NCI-H69 (cell line): Measurements from ENCODE around the gene APOBEC3C.
"Not testable (repeated sequence)": the region's sequence is repeated elsewhere in the genome, so short reads cannot be mapped to it uniquely, and the experiment has no call there.

ENCODE experiments used
- DNase-seq: peaks from one replicate; lab custom pipeline; 2025; lab: John Stamatoyannopoulos, UW

Gene APOBEC3C

GRCh38 chr22:39020021-39020651, 6.1 kb downstream of the APOBEC3C start:
- DNase-seq, result not testable (repeated sequence)

DNA sequence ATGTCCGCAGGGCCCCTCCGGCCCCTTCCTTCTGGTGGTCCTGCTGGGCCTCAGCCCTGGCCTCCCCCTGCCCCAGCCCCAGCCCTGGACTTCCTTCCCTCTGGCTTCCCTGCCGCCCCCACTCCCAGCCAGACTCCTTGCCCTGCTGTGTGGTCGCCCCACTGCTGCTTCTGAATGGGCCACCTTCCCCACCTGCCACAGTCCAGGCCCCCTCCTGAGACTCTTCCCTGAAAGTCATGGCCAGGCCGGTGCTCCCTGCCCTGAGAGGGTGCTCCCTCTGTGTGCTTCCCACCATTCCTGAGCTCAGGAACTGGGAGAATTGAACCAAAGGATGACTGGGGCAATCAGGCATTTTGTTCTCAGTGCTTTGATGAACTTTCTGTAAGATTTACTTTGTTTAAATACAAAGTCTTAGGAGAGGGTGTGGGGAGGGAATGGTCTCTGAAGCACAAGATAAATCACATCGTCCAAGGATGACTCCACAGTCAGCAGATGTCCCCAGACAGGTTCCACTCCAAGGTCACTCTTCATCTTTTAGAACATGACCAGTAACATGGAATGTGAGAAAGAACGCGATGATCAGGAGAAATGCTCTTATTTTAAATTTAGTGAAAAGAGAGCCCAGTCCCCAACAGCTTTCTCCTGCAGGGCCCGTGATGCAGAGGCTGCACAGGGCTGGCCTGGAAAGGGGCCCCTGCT, 7.6 kb downstream of the APOBEC3C start:
- DNase-seq, result no peak

GRCh38 chr22:39024519-39025308, 10.7 kb downstream of the APOBEC3C start:
- no peak for DNase-seq

- DNase-seq, result no peak
These were observed 12.6 kb downstream of the APOBEC3C start for GRCh38 chr22:39026509-39027150.

GRCh38 chr22:39027717-39028116, 13.7 kb downstream of the APOBEC3C start:
- DNase-seq, result no peak

DNA sequence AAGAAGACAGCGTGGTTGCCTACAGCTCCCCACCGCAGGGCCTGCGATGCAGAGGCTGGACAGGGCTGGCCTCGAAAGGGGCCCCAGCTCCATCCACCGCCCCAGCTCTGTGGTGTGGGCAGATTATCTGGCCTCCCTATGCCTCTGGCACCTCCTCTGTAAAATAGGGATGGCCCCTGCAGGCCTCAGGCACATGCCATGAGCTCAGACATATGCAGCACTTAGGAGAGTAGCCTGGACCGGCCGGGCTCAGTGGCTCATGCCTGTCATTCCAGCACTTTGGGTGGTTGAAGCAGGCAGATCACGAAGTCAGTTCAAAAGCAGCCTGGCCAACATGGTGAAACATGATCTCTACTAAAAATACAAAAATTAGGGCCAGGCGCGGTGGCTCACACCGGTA, 14.2 kb downstream of the APOBEC3C start:
- no peak for DNase-seq

GRCh38 chr22:39029227-39029626, 15.2 kb downstream of the APOBEC3C start:
- no peak for DNase-seq

GRCh38 chr22:39030705-39031104, 16.6 kb downstream of the APOBEC3C start:
- no peak for DNase-seq

GRCh38 chr22:39031434-39032295, 17.6 kb downstream of the APOBEC3C start:
- DNase-seq, result not testable (repeated sequence)

- not testable (repeated sequence) for DNase-seq
These were observed 23.0 kb downstream of the APOBEC3C start for GRCh38 chr22:39037071-39037470.

DNA sequence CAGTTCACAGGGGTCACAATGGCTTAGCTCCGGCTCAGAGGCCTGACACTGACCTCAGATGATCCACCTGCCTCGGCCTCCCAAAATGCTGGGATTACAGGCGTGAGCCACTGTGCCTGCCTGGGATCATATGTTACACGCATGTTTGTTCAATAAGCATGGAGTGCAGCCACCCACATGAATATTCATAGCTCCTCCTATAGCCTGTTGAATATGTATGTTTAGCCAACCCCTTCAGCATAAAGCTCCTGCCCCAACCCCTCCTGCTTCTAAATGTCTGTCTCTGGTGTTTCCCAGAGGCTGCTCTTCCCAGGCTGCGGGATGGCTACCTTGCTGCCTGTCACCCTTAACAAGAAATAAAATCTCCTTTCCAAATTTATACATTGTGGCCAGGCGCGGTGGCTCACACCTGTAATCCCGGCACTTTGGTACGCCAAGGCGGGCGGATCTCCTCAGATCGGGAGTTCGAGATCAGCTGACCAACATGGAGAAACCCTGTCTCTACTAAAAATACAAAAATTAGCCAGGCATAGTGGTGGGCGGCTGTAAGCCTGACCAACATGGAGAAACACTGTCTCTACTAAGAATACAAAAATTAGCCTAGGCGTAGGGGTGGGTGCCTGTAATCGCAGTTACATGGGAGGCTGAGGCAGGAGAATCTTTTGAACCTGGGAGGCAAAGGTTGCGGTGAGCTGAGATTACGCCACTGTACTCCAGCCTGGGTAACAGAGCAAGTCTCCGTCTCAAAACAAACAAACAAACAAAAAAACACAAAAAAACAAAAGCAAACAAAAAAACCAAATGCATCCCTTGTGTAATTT, 25.5 kb downstream of the APOBEC3C start:
- DNase-seq, result no peak

- not testable (repeated sequence) for DNase-seq
These were observed 26.1 kb downstream of the APOBEC3C start for GRCh38 chr22:39040155-39040537.

GRCh38 chr22:39040538-39041296, 26.7 kb downstream of the APOBEC3C start, which contains the start of gene APOBEC3F:
TSS of gene APOBEC3F (plus strand) at chr22:39040864. CDS start at chr22:39040961, 97 bp downstream.
- not testable (repeated sequence) for DNase-seq

- DNase-seq, result no peak
These were observed 27.9 kb downstream of the APOBEC3C start for GRCh38 chr22:39041908-39042307.

- not testable (repeated sequence) for DNase-seq
These were observed 29.0 kb downstream of the APOBEC3C start for GRCh38 chr22:39043063-39043462.

DNA sequence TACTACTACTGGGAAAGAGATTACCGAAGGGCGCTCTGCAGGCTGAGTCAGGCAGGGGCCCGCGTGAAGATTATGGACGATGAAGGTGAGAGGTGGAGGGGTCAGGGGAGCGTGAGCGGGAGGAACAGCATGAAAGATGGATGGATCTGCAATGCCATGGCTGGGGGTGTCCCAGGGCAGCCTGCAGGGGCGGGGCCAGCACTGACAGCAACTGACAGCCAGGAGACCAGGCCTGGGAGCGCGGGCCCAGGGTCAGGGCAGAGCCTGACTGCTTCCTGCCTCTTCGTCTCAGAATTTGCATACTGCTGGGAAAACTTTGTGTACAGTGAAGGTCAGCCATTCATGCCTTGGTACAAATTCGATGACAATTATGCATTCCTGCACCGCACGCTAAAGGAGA, 31.1 kb downstream of the APOBEC3C start:
- DNase-seq, result not testable (repeated sequence)

- not testable (repeated sequence) for DNase-seq
These were observed 35.4 kb downstream of the APOBEC3C start for GRCh38 chr22:39049486-39049885.

- DNase-seq, result not testable (repeated sequence)
These were observed 37.9 kb downstream of the APOBEC3C start for GRCh38 chr22:39051844-39052495.

DNA sequence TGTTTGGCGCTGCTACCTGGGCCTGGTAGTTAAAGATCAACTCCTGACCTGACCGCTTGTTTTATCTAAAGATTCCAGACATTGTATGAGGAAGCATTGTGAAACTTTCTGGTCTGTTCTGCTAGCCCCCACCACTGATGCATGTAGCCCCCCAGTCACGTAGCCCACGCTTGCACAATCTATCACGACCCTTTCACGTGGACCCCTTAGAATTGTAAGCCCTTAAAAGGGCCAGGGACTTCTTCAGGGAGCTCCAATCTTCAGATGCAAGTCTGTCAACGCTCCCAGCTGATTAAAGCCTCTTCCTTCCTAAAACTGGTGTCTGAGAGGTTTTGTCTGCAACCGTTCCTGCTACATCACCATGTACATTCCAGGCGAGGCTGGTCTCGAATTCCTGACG, 41.6 kb downstream of the APOBEC3C start:
- no peak for DNase-seq
